Tibial nerve (tissue), 4 donors: ENCODE data around the gene PACSIN2. TPM values are rescaled to one million over a fixed set of nuclear protein-coding genes. Genes with fewer than 3 reads are reported as not detected.

Source experiments
- DNase-seq, 2 donors: peaks; one replicate each; pipeline ENCODE4 v3.0.0-alpha.2; 2019; ENCODE audit warnings: low spot score in 2 of 2
- H3K27ac ChIP-seq, 4 donors: fragments of 200-600 bp; sonication (generic) in 3 of 4; one replicate each; pipeline ENCODE4 v1.5.1; 2017 to 2019; ENCODE audit warnings: mild to moderate bottlenecking in 1 of 4
- H3K27me3 ChIP-seq, 2 donors: fragments of 200-600 bp; sonication (generic) in 1 of 2; one replicate each; pipeline versions ENCODE4 v1.5.1 to v1.6.0; 2017 to 2019
- H3K36me3 ChIP-seq, 3 donors: fragments of 200-600 bp; sonication (generic); one replicate each; pipeline ENCODE4 v1.5.1; 2018 to 2019
- H3K4me1 ChIP-seq, 4 donors: fragments of 200-600 bp; sonication (generic) in 3 of 4; one replicate each; pipeline ENCODE4 v1.5.1; 2017 to 2019
- H3K4me3 ChIP-seq, 4 donors: fragments of 200-600 bp; sonication (generic) in 3 of 4; one replicate each; pipeline ENCODE4 v1.5.1; 2017 to 2019; ENCODE audit warnings: mild to moderate bottlenecking in 1 of 4, moderate library complexity in 1 of 4
- H3K9me3 ChIP-seq, 4 donors: fragments of 200-600 bp; sonication (generic) in 3 of 4; one replicate each; pipeline ENCODE4 v1.5.1; 2017 to 2019
- EP300 ChIP-seq, 2 donors: sonication (generic); formaldehyde crosslinking; IDR thresholded peaks; one replicate each; pipeline ENCODE4 v1.6.1; 2017; ENCODE audit warnings: antibody characterized with exemption in 2 of 2, mild to moderate bottlenecking in 1 of 2
- POLR2A ChIP-seq, 2 donors: fragments of 450-650 bp; IDR thresholded peaks; one replicate each; pipeline ENCODE4 v1.6.1; 2017; ENCODE audit warnings: antibody characterized with exemption in 2 of 2, mild to moderate bottlenecking in 2 of 2, moderate library complexity in 2 of 2
- WGBS, 2 donors: methylation state at CpG; one replicate each; pipeline ENCODE4 v1.1.5; 2018; 5-methylcytosine and 5-hydroxymethylcytosine counted together
- total RNA-seq, 4 donors: library from RNA; depleted of rRNA; stranded (reverse); fragments of >200 nt; gene quantifications; one replicate each; pipeline ENCODE4 v1.1.0, GENCODE V29; 2016
- TF ChIP-seq, protein P1 (sequence below), 5 experiments: fragments of 200-600 bp in 3 of 5; fragments of 450-650 bp in 2 of 5; sonication (generic) in 3 of 5; IDR thresholded peaks; one replicate each; pipeline ENCODE4 v1.5.1; 2016 to 2019; ENCODE audit warnings: antibody characterized with exemption in 5 of 5, mild to moderate bottlenecking in 3 of 5, moderate library complexity in 2 of 5

PACSIN2 gene
- total RNA-seq, 4 donors from 2014 or later, result 45.9 to 78.2 (median 59.0) TPM

DNA sequence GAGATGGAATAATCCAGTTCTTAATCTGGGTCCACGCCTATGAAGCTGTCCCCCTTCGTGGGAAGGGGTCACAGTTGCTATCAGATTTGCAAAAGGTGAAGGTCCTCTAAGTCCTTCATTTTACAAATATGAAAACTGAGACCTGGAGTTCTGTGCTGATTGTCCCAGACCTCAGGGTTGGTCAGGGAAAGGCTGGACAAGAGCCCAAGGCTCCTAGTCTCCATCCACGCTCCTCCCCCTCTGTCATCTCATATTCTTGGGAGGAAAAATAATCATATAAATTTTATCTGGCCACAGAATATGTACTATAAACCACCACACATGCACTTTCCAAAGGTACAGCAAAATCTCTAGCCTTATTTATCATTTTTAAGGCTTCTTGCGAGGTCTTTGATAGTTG, 5.5 kb downstream of the PACSIN2 start:
- Histone ChIP-seq H3K9me3 (no peaks in the 10 kb centered on the region), H3K27me3 (no peaks in the 10 kb centered on the region), H3K36me3 (no peaks in the 10 kb centered on the region), H3K27ac (peak overlapping the region in 1 of 4 donors; percentile 25), H3K4me3 (no peak overlapping the region), H3K4me1 (peaks cover 0 to 48% (median 11%) of the 10 kb centered on the region in 4 donors)
- TF ChIP-seq, protein P1, sequence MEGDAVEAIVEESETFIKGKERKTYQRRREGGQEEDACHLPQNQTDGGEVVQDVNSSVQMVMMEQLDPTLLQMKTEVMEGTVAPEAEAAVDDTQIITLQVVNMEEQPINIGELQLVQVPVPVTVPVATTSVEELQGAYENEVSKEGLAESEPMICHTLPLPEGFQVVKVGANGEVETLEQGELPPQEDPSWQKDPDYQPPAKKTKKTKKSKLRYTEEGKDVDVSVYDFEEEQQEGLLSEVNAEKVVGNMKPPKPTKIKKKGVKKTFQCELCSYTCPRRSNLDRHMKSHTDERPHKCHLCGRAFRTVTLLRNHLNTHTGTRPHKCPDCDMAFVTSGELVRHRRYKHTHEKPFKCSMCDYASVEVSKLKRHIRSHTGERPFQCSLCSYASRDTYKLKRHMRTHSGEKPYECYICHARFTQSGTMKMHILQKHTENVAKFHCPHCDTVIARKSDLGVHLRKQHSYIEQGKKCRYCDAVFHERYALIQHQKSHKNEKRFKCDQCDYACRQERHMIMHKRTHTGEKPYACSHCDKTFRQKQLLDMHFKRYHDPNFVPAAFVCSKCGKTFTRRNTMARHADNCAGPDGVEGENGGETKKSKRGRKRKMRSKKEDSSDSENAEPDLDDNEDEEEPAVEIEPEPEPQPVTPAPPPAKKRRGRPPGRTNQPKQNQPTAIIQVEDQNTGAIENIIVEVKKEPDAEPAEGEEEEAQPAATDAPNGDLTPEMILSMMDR (IDR thresholded peaks at IDR 0.05), result no peak
- TF ChIP-seq EP300 (IDR thresholded peaks at IDR 0.05) (no peak), POLR2A (IDR thresholded peaks at IDR 0.05) (no peak)
- DNase-seq, result no peak
- WGBS, 2 donors, result 81 to 88% methylated on average over 4 of the region's 4 CpGs

- H3K36me3 ChIP-seq, result no peaks in the 10 kb centered on the region
- peaks cover 0 to 52% (median 15%) of the 10 kb centered on the region in 4 donors for H3K4me1 ChIP-seq
- H3K4me3 ChIP-seq, result no peak overlapping the region
- WGBS, 2 donors, result 64 to 80% methylated on average over 4 of the region's 4 CpGs
- TF ChIP-seq POLR2A (IDR thresholded peaks at IDR 0.05) (no peak), EP300 (IDR thresholded peaks at IDR 0.05) (no peak)
- TF ChIP-seq, protein P1 (IDR thresholded peaks at IDR 0.05), result no peak
- H3K27me3 ChIP-seq, result no peaks in the 10 kb centered on the region
- no peaks in the 10 kb centered on the region for H3K9me3 ChIP-seq
- peak overlapping the region in 1 of 4 donors; percentile 25 for H3K27ac ChIP-seq
- DNase-seq, result no peak
Observed at GRCh38 chr22:43008921-43009320, 6.0 kb downstream of the PACSIN2 start.

DNA sequence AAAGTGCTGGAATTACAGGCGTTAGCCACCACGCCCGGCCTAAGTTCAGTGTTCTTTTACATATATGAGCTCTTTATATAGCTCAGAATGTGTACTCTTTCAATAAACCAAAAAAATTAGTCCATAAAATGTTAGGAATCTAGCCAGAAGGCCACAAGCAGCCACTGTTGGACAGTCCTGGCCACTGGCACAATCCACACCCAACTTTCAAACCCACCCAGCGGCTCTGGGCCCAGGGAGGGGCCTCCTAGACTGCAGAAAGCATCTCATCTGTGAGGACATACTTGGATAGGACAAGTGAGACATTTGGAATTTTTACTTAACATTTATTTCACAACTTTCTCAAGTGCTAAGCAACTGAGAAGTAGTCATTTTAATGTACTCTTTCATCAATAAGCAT, 6.4 kb downstream of the PACSIN2 start:
- Histone ChIP-seq H3K27me3 (no peaks in the 10 kb centered on the region), H3K9me3 (no peaks in the 10 kb centered on the region), H3K4me3 (no peak overlapping the region), H3K4me1 (peaks cover 0 to 49% (median 12%) of the 10 kb centered on the region in 4 donors), H3K36me3 (no peaks in the 10 kb centered on the region), H3K27ac (peak overlapping the region in 1 of 4 donors; percentile 25)
- WGBS, 2 donors, result 93 to 94% methylated on average over 4 of the region's 4 CpGs
- TF ChIP-seq EP300 (IDR thresholded peaks at IDR 0.05) (no peak), POLR2A (IDR thresholded peaks at IDR 0.05) (no peak)
- TF ChIP-seq, protein P1 (IDR thresholded peaks at IDR 0.05), result no peak
- DNase-seq, result no peak

GRCh38 chr22:43007519-43008102, 7.3 kb downstream of the PACSIN2 start:
- 71 to 82% methylated on average over 5 of the region's 5 CpGs for WGBS, 2 donors
- DNase-seq, result no peak
- H3K36me3 ChIP-seq, result no peaks in the 10 kb centered on the region
- H3K27me3 ChIP-seq, result no peaks in the 10 kb centered on the region
- H3K4me1 ChIP-seq, result peaks cover 0 to 48% (median 9%) of the 10 kb centered on the region in 4 donors
- no peaks in the 10 kb centered on the region for H3K9me3 ChIP-seq
- H3K27ac ChIP-seq, result no peak overlapping the region
- TF ChIP-seq, protein P1 (IDR thresholded peaks at IDR 0.05), result no peak
- TF ChIP-seq POLR2A (IDR thresholded peaks at IDR 0.05), result no peak
- no peak for TF ChIP-seq EP300 (IDR thresholded peaks at IDR 0.05)
- H3K4me3 ChIP-seq, result no peak overlapping the region

DNA sequence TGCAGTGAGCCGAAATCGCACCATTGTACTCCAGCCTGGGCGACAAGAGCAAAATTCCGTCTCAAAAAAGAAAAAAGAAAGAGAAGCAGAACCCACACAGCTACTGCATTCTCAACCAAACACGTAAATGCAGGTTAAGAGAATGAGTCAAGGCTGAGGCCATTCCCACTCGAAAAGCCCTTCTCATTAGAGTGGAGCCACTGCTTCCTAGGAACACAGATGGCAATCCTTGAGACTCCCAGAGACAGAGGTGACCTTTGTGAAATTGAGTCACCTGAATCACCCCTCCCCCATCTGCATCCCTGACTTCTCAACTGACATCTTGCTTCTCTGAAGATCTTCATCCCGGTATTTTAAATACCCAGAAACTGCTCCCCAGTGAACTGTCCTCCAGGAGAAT, 8.2 kb downstream of the PACSIN2 start:
- WGBS, 2 donors, result 91 to 92% methylated on average over 7 of the region's 7 CpGs
- Histone ChIP-seq H3K27me3 (no peaks in the 10 kb centered on the region), H3K27ac (no peak overlapping the region), H3K4me3 (no peak overlapping the region), H3K9me3 (no peaks in the 10 kb centered on the region), H3K36me3 (no peaks in the 10 kb centered on the region), H3K4me1 (peaks cover 0 to 57% (median 10%) of the 10 kb centered on the region in 4 donors)
- TF ChIP-seq POLR2A (IDR thresholded peaks at IDR 0.05) (no peak), EP300 (IDR thresholded peaks at IDR 0.05) (no peak)
- no peak for DNase-seq
